ENCODE data around the gene APEX2. TPM values are rescaled to one million over a fixed set of nuclear protein-coding genes. Genes with fewer than 3 reads are reported as not detected.
"Not testable (repeated sequence)": the region's sequence is repeated elsewhere in the genome, so short reads cannot be mapped to it uniquely, and the experiment has no call there.

APEX2 gene
- 10 to 100 TPM in 3 of 8 experiments, 1 to 10 TPM in 5; 2.8 to 24.8 (median 6.8) TPM for total RNA-seq

GRCh38 chrX:54999717-55000598 is at the start of gene APEX2:
Gene APEX2 (plus strand): TSS chrX:55000363. CDS start chrX:55000423, 60 bp downstream.
- peak within 1 kb of the TSS; percentile 29 to 62 for H3K27ac ChIP-seq

GRCh38 chrX:54950730-54951375 is 49.3 kb upstream of the APEX2 start:
- H3K27ac ChIP-seq: no peak overlapping the region
- no peaks in the 10 kb centered on the region for H3K4me1 ChIP-seq (replicated peaks in 1 of 2)
- ATAC-seq (replicated peaks in 6 of 8): peak in 1 of 8 experiments; percentile 33
- no peak overlapping the region for H3K4me3 ChIP-seq
- in situ Hi-C loops (cut with MboI; ENCODE audit: low pct_unique_long_range_greater_than_20kb in 2 of 9, low sequenced_read_pairs in 9 of 9, unreplicated experiment in 9 of 9): no loop called here
- 35% methylated on average over 3 of the region's 8 CpGs; no CpG with 5 or more reads in 9 of the 10 experiments for WGBS, 10 experiments

More at GRCh38 chrX:54999717-55000598, at the start of gene APEX2:
- WGBS, 10 experiments: 0 to 50% (median 3%) methylated on average over 1 to 13 of the region's 55 CpGs; no CpG with 5 or more reads in 6 of the 10 experiments
- peak; percentile 93 to 97 (median 95) for ATAC-seq (replicated peaks in 6 of 8)
- Histone ChIP-seq H3K4me1 (replicated peaks in 1 of 2) (peaks cover 0 to 6% of the 10 kb centered on the region in 2 donors), H3K4me3 (peak within 1 kb of the TSS; percentile 49 to 80 (median 60))
- in situ Hi-C loops (cut with MboI; ENCODE audit: low pct_unique_long_range_greater_than_20kb in 2 of 9, low sequenced_read_pairs in 9 of 9, unreplicated experiment in 9 of 9): no loop called here

- no peaks in the 10 kb centered on the region for H3K4me1 ChIP-seq (replicated peaks in 1 of 2)
- in situ Hi-C loops (cut with MboI; ENCODE audit: low pct_unique_long_range_greater_than_20kb in 2 of 9, low sequenced_read_pairs in 9 of 9, unreplicated experiment in 9 of 9): no loop called here
- ATAC-seq (replicated peaks in 6 of 8): no peak
- no peak overlapping the region for H3K4me3 ChIP-seq
- no peak overlapping the region for H3K27ac ChIP-seq
- 0 to 75% methylated on average over 1 of the region's 1 CpG; no CpG with 5 or more reads in 8 of the 10 experiments for WGBS, 10 experiments
Measured at GRCh38 chrX:54961750-54962149, 38.4 kb upstream of the APEX2 start.

- no peak overlapping the region for H3K4me3 ChIP-seq
- no peak overlapping the region for H3K27ac ChIP-seq
- 0 to 100% (median 48%) methylated on average over 1 to 4 of the region's 4 CpGs; no CpG with 5 or more reads in 1 of the 10 experiments for WGBS, 10 experiments
- in situ Hi-C loops (cut with MboI; ENCODE audit: low pct_unique_long_range_greater_than_20kb in 2 of 9, low sequenced_read_pairs in 9 of 9, unreplicated experiment in 9 of 9): no loop called here
- no peak for ATAC-seq (replicated peaks in 6 of 8)
- no peaks in the 10 kb centered on the region for H3K4me1 ChIP-seq (replicated peaks in 1 of 2)
Measured at GRCh38 chrX:54964766-54965497, 35.2 kb upstream of the APEX2 start.

GRCh38 chrX:54977387-54977786 is 22.8 kb upstream of the APEX2 start:
- WGBS, 10 experiments: 0 to 83% (median 34%) methylated on average over 1 to 4 of the region's 4 CpGs; no CpG with 5 or more reads in 2 of the 10 experiments

GRCh38 chrX:54978448-54978847 is 21.7 kb upstream of the APEX2 start:
- Histone ChIP-seq H3K4me3 (no peak overlapping the region), H3K4me1 (replicated peaks in 1 of 2) (no peaks in the 10 kb centered on the region), H3K27ac (no peak overlapping the region)
- ATAC-seq (replicated peaks in 6 of 8): no peak
- in situ Hi-C loops (cut with MboI; ENCODE audit: low pct_unique_long_range_greater_than_20kb in 2 of 9, low sequenced_read_pairs in 9 of 9, unreplicated experiment in 9 of 9): no loop called here

More at GRCh38 chrX:54977387-54977786, 22.8 kb upstream of the APEX2 start:
- in situ Hi-C loops (cut with MboI; ENCODE audit: low pct_unique_long_range_greater_than_20kb in 2 of 9, low sequenced_read_pairs in 9 of 9, unreplicated experiment in 9 of 9): no loop called here
- H3K4me1 ChIP-seq (replicated peaks in 1 of 2): no peaks in the 10 kb centered on the region
- H3K4me3 ChIP-seq: no peak overlapping the region
- no peak for ATAC-seq (replicated peaks in 6 of 8)
- no peak overlapping the region for H3K27ac ChIP-seq

- no peak overlapping the region for H3K27ac ChIP-seq
- H3K4me1 ChIP-seq (replicated peaks in 1 of 2): no peaks in the 10 kb centered on the region
- in situ Hi-C loops (cut with MboI; ENCODE audit: low pct_unique_long_range_greater_than_20kb in 2 of 9, low sequenced_read_pairs in 9 of 9, unreplicated experiment in 9 of 9): no loop called here
- H3K4me3 ChIP-seq: no peak overlapping the region
- ATAC-seq (replicated peaks in 6 of 8): no peak
Measured at GRCh38 chrX:54979432-54979831, 20.7 kb upstream of the APEX2 start.

GRCh38 chrX:54980334-54980733 is 19.8 kb upstream of the APEX2 start:
- no peak for ATAC-seq (replicated peaks in 6 of 8)
- WGBS, 10 experiments: 17 to 100% (median 28%) methylated on average over 1 to 5 of the region's 6 CpGs; no CpG with 5 or more reads in 7 of the 10 experiments
- Histone ChIP-seq H3K4me1 (replicated peaks in 1 of 2) (no peaks in the 10 kb centered on the region), H3K27ac (no peak overlapping the region), H3K4me3 (no peak overlapping the region)
- in situ Hi-C loops (cut with MboI; ENCODE audit: low pct_unique_long_range_greater_than_20kb in 2 of 9, low sequenced_read_pairs in 9 of 9, unreplicated experiment in 9 of 9): no loop called here

- in situ Hi-C loops (cut with MboI; ENCODE audit: low pct_unique_long_range_greater_than_20kb in 2 of 9, low sequenced_read_pairs in 9 of 9, unreplicated experiment in 9 of 9); H3K27ac ChIP-seq; H3K4me1 ChIP-seq (replicated peaks in 1 of 2); ATAC-seq (replicated peaks in 6 of 8); H3K4me3 ChIP-seq: not testable (repeated sequence)
- 33 to 100% (median 56%) methylated on average over 1 to 2 of the region's 2 CpGs; no CpG with 5 or more reads in 6 of the 10 experiments for WGBS, 10 experiments
Measured at GRCh38 chrX:54983306-54983705, 16.9 kb upstream of the APEX2 start.

GRCh38 chrX:54991706-54992105 is 8.5 kb upstream of the APEX2 start:
- WGBS, 10 experiments: 30 to 63% methylated on average over 2 of the region's 2 CpGs; no CpG with 5 or more reads in 8 of the 10 experiments
- Histone ChIP-seq H3K27ac (no peak overlapping the region), H3K4me1 (replicated peaks in 1 of 2) (no peaks in the 10 kb centered on the region), H3K4me3 (no peak overlapping the region)
- in situ Hi-C loops (cut with MboI; ENCODE audit: low pct_unique_long_range_greater_than_20kb in 2 of 9, low sequenced_read_pairs in 9 of 9, unreplicated experiment in 9 of 9): no loop called here
- ATAC-seq (replicated peaks in 6 of 8): peak in 3 of 8 experiments; percentile 71 to 94 (median 81)

- in situ Hi-C loops (cut with MboI; ENCODE audit: low pct_unique_long_range_greater_than_20kb in 2 of 9, low sequenced_read_pairs in 9 of 9, unreplicated experiment in 9 of 9): no loop called here
- Histone ChIP-seq H3K27ac (no peak overlapping the region), H3K4me1 (replicated peaks in 1 of 2) (no peaks in the 10 kb centered on the region), H3K4me3 (no peak overlapping the region)
- ATAC-seq (replicated peaks in 6 of 8): no peak
- WGBS, 10 experiments: 25 to 100% methylated on average over 1 of the region's 1 CpG; no CpG with 5 or more reads in 8 of the 10 experiments
Measured at GRCh38 chrX:54992911-54993622, 7.1 kb upstream of the APEX2 start.

- peaks cover 0 to 4% of the 10 kb centered on the region in 2 donors for H3K4me1 ChIP-seq (replicated peaks in 1 of 2)
- no peak within 1 kb of the TSS for H3K27ac ChIP-seq
- in situ Hi-C loops (cut with MboI; ENCODE audit: low pct_unique_long_range_greater_than_20kb in 2 of 9, low sequenced_read_pairs in 9 of 9, unreplicated experiment in 9 of 9): no loop called here
- 7 to 44% methylated on average over 2 of the region's 2 CpGs; no CpG with 5 or more reads in 8 of the 10 experiments for WGBS, 10 experiments
- H3K4me3 ChIP-seq: no peak within 1 kb of the TSS
- no peak for ATAC-seq (replicated peaks in 6 of 8)
Measured at GRCh38 chrX:54994099-54994498, 6.1 kb upstream of the APEX2 start, which contains the start of gene PFKFB1. Gene PFKFB1 (minus strand): TSS chrX:54994188. CDS start chrX:54994007, 181 bp downstream.
